WERI-Rb-1 (cell line): Measurements from ENCODE around the gene PRICKLE1.

Source experiments
- DNase-seq: peaks from one replicate; pipeline ENCODE4 v3.0.0-alpha.2; 2020
- H3K27ac ChIP-seq: fragments of 250-450 bp; sonication (Bioruptor Pico); 2 replicates; pipeline ENCODE4 v1.5.1; 2020; ENCODE audit warnings: mild to moderate bottlenecking, moderate library complexity
- H3K27me3 ChIP-seq: fragments of 250-450 bp; sonication (Bioruptor Pico); 2 replicates; pipeline ENCODE4 v1.5.1; 2021; ENCODE audit warnings: mild to moderate bottlenecking, low read depth, moderate library complexity; ENCODE audit not compliant: insufficient read depth, severe bottlenecking
- H3K36me3 ChIP-seq: fragments of 250-450 bp; sonication (Bioruptor Pico); 2 replicates; pipeline ENCODE4 v1.5.1; 2020; ENCODE audit warnings: mild to moderate bottlenecking, moderate library complexity
- H3K4me3 ChIP-seq: 2 replicates; pipeline ENCODE4 v1.5.1; 2011; ENCODE audit warnings: low read depth, mild to moderate bottlenecking, control low read depth, low read length
- H3K9me3 ChIP-seq: fragments of 250-450 bp; sonication (Bioruptor Pico); 2 replicates; pipeline ENCODE4 v1.5.1; 2021; ENCODE audit warnings: mild to moderate bottlenecking, moderate library complexity; ENCODE audit not compliant: severe bottlenecking
- CTCF ChIP-seq: IDR thresholded peaks from 2 replicates; pipeline ENCODE4 v1.5.1; 2011; ENCODE audit warnings: low read depth, mild to moderate bottlenecking, control low read depth, inconsistent platforms, low read length

PRICKLE1 gene

DNA sequence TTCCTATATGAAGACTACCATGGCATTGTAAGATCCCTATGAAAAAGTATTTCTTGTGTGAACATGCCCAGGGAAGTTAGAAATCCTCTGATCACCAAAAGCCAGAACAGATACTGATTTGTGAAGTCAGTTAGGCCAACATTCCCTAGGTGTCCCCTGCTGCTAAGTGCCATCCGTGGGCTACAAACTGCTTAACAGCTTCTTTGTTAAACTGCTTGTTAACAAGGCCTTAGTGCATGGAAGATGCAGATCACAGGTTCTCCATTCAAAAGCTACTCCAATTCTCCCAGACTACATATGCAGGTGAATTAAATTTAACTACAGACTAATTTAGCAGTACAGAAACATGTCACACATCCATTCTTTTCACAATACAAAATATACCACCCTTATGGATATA lies 108.2 kb downstream of the PRICKLE1 start:
- no peaks in the 10 kb centered on the region for H3K9me3 ChIP-seq
- no peak overlapping the region for H3K27ac ChIP-seq
- TF ChIP-seq CTCF: no peak
- DNase-seq: no peak
- no peaks in the 10 kb centered on the region for H3K36me3 ChIP-seq
- H3K27me3 ChIP-seq: peaks cover 9% of the 10 kb centered on the region
- H3K4me3 ChIP-seq: no peak overlapping the region

- H3K9me3 ChIP-seq: no peaks in the 10 kb centered on the region
- H3K4me3 ChIP-seq: no peak overlapping the region
- TF ChIP-seq CTCF: no peak
- no peak overlapping the region for H3K27ac ChIP-seq
- DNase-seq: no peak
- H3K36me3 ChIP-seq: no peaks in the 10 kb centered on the region
- H3K27me3 ChIP-seq: no peaks in the 10 kb centered on the region
These were observed 111.6 kb downstream of the PRICKLE1 start for GRCh38 chr12:42477941-42478340.

DNA sequence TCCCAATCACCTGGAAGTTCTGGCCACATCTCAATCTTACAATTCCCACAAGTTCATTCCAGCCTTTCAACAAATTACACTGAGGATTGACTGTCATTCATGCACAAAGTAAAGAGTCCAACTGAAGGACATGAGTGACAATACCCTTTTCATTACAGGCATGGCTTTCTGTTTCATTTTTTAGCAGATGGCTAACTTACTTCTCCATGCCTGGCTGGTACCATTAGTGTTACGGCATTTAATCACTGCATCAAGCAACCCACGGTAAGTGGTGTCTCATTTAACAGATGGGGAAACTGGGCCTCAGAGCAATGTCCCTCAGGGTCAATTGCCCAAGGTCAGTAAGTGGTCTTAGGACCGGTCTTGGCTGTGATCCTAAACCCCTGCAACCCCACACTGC lies 114.4 kb downstream of the PRICKLE1 start:
- TF ChIP-seq CTCF: no peak
- H3K36me3 ChIP-seq: no peaks in the 10 kb centered on the region
- H3K27ac ChIP-seq: no peak overlapping the region
- DNase-seq: no peak
- no peaks in the 10 kb centered on the region for H3K27me3 ChIP-seq
- H3K9me3 ChIP-seq: no peaks in the 10 kb centered on the region
- no peak overlapping the region for H3K4me3 ChIP-seq

- no peak for TF ChIP-seq CTCF
- Histone ChIP-seq H3K9me3 (no peaks in the 10 kb centered on the region), H3K27me3 (no peaks in the 10 kb centered on the region), H3K36me3 (no peaks in the 10 kb centered on the region), H3K27ac (no peak overlapping the region), H3K4me3 (no peak overlapping the region)
- DNase-seq: no peak
These were observed 115.2 kb downstream of the PRICKLE1 start for GRCh38 chr12:42474391-42474790.

DNA sequence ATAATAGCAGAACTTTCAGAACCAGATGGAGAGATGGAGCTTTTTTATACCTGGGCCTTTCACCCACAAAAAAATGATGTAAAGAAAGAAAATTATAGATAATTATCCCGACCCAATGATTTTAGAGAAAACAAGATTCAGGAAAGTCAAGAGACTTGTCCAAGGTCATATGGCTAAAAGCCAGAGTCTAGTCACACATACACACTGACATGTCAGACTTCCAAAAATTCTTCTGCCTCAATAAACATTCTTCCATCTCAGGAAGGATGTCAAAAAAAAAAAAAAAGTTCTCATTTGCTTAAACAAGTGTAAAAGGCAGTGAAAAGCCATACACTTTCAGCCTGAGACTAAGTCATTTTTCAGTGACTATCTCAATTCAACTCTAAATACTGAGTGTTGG lies 116.0 kb downstream of the PRICKLE1 start:
- no peak for DNase-seq
- Histone ChIP-seq H3K27me3 (no peaks in the 10 kb centered on the region), H3K4me3 (no peak overlapping the region), H3K9me3 (no peaks in the 10 kb centered on the region), H3K27ac (no peak overlapping the region), H3K36me3 (no peaks in the 10 kb centered on the region)
- no peak for TF ChIP-seq CTCF

DNA sequence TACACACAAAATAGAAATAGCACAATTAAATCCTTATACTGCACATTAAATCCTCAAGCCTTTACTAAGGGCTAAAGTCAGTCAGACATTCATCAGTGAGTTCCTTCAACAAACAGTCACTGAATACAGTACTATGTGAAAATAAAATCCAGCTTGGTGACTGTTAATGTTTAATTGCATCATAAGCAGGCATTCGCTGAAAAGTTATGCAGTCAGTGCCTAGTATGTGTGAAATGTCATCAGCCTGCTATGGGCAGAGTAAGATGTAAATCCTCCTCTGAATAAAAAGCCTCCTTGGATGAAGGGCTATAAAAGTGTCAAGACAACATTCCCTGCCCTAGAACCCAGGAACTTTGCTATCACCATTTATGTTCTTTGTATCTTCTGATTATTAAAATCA lies 116.4 kb downstream of the PRICKLE1 start:
- H3K27ac ChIP-seq: no peak overlapping the region
- no peaks in the 10 kb centered on the region for H3K36me3 ChIP-seq
- H3K27me3 ChIP-seq: no peaks in the 10 kb centered on the region
- no peak overlapping the region for H3K4me3 ChIP-seq
- H3K9me3 ChIP-seq: no peaks in the 10 kb centered on the region
- TF ChIP-seq CTCF: no peak
- no peak for DNase-seq
